ENCODE data around the gene DIP2C.
"Not testable (repeated sequence)": the region's sequence is repeated elsewhere in the genome, so short reads cannot be mapped to it uniquely, and the experiment has no call there.

Gene DIP2C

DNA sequence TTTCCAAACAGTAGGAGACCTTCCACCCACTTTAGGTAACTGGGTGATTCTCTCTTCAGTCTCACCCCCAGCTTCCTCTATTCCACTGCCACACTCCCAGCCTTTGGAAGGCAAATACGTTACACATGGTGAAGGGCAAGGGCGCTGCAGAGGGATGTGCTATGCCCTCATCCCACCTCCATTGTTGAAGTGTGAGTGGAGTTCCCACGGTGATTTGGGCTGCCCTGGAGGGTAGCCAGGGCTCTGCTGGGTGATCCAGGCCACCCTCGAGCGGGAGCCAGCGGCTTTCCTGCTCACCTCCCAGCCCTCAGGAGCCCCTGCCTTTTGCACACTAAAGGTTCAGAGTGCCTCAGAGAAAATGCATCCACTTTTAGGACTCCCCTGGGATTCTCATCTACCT lies 373.1 kb downstream of the DIP2C start:
- DNase-seq: no peak

DNA sequence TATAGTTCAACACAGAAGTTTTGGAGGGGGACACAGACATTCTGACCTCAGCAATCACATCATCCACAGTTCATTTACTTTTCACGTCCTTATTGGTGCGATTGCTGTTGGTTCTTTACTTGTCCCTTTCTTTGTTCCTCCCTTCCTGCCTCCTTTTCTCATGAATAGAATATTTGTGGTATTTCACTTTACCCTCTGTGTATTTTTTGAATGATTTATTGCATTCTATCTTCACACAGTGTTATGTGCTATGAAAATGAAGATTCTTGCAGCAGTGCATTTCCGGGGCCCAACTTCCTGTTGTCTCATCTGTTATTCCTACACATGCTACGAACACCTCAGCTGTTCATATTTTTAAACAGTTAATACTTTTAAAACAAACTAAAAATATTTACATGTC lies 374.6 kb downstream of the DIP2C start:
- DNase-seq: no peak

DNA sequence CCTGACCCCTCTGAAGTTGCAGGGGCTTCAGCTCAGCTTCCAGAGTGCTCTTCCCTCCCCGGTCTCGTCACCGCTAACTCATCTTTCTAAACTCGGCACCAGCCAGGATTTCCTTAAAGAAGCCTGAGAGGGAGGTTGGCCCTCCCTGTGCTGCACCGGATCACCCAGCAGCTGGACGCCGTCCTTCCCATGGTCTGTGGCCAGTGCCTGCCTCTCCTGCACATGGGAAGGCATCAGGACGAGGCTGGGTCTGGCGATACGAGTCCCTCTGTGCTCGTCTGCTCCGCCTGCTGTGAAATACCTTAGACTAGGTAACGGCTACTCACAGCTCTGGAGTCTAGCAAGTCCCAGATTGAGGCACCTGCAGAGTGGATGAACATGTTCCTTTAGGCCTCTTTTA lies 375.1 kb downstream of the DIP2C start:
- DNase-seq: no peak

- DNase-seq: no peak
These were observed 377.4 kb downstream of the DIP2C start for GRCh38 chr10:311901-312665.

DNA sequence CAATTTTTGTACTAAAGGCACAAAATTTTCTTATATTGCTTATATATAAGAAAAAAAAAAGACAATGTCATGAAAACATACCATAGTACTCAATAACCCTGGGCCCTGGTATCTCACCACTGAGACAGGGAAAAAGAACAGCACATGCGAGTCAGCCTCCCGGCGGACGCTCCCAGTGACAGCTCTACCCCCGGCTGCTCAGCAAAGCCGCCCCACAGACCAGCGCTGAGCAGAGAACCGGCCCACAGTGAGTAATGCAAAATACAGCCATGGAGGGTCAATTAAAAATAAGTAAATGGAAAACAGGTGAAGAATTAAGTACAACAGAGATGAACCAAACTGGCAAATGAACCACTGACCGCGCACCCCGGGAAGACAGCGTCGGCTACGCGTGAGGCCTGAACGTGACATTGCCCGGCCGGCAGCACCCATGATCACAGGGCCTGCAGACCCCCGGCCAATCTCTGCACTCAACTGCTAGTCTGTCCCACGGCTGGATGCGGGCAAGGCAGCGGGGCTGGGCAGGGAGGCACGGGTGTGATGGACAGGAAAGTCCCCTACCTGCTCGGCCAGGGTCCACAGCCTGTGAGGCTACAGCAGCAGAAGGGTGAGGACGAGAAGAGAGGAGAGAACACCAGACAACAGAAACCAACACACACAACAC lies 378.4 kb downstream of the DIP2C start:
- no peak for DNase-seq

DNA sequence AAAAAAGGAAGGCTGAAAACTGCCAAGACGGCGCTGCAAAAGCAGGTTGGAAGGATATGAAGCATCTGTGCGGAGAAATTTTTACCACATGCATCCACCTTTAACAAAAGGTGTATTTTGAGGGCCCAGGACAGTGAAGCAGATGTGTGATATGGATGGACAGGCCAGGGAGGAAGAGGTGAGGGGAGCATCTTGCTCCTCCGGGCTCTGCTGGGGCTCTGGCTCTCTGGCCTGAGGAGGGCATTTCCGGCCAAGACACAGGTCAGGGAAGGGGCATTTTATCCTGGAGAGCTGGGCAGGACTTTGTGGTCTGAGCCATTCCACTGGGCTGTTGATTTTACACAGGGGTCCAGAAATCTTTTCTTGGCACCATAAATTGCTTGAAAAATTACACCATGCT lies 379.1 kb downstream of the DIP2C start:
- no peak for DNase-seq

DNA sequence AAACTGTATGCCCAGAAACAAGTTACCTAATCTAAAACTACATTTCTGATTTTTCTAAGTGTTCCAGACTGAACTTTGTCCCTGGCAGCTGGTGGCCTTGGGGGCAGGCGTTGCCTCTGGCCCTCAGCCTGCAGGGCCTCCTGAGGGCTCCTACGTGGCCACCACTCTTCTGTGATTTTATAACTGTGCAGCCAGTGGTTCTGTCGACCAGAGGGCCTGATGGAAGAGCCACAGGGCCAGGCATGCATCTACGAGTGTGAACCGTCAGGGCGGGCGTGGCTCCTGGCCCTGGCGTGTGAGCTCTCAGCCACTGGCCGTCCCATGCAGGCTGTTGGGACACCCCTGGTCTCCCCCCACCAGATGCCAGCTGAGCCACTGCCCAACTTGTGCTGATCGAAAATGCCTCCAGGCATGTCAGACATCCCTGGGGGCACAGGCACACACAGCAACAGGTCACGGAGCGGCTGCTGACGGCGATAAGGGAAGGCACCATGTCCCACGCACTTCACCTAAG lies 380.8 kb downstream of the DIP2C start:
- DNase-seq: no peak

GRCh38 chr10:308101-308500 lies 381.4 kb downstream of the DIP2C start:
- DNase-seq: no peak

- no peak for DNase-seq
These were observed 381.8 kb downstream of the DIP2C start for GRCh38 chr10:307659-308058.

- no peak for DNase-seq
These were observed 382.7 kb downstream of the DIP2C start for GRCh38 chr10:306675-307185.

DNA sequence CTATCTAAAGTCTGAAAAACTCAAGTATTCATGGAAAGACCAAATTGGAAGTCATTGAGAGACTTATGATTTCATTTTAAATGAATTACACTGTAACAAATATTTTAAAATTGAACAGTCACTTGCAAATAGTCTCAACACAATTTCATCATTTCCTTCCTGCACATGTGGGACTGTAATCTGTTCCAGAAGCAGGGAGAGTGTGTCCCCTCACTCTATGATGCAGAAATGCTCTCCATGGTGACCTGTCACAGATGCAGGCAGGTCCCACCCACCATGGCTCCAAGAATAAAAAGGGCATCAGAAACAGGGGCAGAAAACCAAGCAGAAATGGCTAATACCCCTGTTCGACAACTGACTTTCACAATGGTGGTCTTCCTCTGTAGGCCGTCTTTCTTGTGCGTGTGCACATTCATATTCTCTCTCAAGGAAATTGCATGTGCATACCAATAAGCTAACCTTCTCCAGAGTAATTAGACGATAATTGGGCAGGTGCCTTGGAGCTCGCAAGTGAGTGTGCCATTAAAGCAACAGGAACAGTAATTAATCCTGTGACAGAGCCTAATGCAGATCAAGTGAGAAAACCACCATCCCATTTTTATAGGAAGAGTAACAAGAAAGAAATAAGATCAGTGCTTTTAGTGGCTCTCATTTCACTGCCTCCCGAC lies 383.3 kb downstream of the DIP2C start:
- DNase-seq: no peak

GRCh38 chr10:305034-305433 lies 384.4 kb downstream of the DIP2C start:
- no peak for DNase-seq

DNA sequence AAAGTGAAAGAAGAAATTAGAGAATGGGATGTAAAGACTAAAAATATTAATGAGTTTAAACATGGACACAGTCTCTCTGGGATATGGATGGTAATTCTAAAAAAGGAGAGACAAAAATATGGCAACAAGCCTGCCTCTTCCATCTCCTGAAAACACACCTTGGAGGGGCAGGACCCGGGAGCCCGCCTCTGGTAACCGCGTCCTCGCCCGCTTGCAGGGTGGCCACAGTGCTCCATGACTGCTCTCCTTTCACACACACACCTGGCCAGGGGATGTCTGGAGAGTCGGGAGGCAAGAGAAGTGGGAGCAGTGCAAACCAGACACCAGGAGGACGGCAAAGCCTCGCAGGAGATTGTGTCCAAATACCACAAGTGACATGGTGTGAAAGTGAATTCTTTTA lies 387.9 kb downstream of the DIP2C start:
- DNase-seq: no peak

- DNase-seq: not testable (repeated sequence)
These were observed 388.9 kb downstream of the DIP2C start for GRCh38 chr10:300580-300979.

GRCh38 chr10:299969-300368 lies 389.5 kb downstream of the DIP2C start:
- no peak for DNase-seq

DNA sequence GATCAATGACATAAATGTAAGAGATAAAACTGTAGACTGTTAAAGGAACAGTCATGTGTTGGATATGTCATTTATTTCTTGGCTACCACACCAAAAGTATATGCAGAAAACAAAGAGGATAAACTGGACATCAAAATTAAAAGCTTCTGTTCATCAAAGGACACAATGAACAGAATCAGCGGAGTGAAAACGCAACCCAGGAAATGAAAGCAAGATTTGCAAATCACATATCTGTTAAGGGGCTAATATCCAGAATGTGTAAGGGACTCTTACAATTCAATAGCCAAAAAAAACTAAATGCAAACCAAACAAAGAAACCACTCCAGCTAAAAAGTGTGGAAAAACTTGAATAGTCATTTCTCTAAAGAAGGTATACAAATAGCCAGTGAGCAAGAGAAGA lies 390.0 kb downstream of the DIP2C start:
- no peak for DNase-seq

DNA sequence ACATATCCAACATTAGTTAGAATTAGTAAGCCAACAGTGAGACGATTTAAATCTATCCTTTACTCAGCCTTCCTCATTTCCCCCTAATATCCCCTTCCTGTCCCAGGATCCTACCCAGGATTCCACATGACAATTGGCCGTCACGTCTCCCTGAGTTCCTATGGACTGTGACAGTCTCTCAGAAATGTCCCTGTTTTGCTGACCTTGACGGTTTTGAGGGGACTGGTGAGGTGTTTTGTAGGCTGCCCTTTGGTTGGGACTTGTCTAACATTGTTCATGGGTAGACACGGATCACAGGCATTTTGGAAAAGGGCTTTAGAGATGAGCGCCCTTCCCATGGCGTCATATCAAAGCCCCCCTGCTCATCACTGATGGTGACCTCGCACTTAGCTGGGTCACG lies 391.4 kb downstream of the DIP2C start:
- DNase-seq: no peak

- no peak for DNase-seq
These were observed 391.9 kb downstream of the DIP2C start for GRCh38 chr10:297567-297966.

GRCh38 chr10:293636-294035 lies 395.8 kb downstream of the DIP2C start:
- no peak for DNase-seq

DNA sequence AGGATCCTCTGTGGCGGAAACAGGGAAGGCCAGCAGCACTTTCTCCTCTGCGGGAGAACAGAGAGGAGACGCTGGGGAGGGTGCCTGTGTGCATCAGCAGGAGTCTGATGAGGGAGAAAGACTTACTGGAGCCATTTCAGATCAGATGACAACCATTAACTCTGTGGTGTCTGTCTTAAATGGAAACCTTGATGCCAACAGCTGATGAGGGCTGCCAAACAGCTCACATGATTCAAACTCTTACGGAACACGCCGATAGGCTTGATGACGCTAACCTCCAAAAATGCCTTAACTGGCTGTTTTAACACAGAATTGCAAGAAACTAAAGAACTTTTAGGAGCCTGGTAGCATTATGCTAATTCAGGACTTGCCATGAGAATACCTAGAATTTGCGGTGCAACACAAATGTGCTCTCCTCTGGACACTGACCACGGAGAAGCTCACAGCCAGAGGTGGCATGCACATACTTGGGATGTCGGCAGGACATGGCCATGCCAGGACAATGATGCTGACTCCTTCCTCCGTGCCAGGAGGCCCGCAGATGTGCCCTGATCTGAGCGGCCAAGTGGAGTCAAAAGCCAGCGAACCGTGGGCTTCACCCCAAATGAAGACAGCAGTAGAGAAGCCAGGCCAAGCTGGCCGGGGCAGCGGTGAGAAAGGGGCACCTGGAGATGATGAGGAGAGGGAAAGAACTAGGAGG lies 399.3 kb downstream of the DIP2C start:
- no peak for DNase-seq

DNA sequence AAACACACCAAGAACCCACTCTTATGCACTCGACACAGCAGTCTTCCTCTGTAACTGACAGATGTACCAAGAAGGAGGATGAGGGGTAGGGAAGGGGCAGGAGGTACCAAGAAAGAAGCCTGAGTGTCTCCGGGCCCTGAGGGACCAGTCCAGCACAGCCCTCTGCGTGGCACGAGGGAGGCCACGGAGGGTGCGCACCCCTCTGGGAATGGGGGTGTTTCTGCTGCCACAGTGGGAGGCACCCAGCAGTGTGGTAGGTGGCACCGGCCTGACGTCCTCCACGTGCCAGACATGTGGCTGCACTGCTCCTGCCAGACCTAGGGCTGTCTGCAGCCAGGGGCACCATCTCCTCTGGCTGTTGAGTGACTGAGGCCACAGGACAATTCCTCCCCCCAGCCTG lies 399.9 kb downstream of the DIP2C start:
- no peak for DNase-seq

GRCh38 chr10:288316-289200 lies 400.9 kb downstream of the DIP2C start:
- DNase-seq: no peak

Data from suppressor macrophage (primary cell).